ENCODE results near the gene HDAC4.

HDAC4 gene

GRCh38 chr2:239153806-239154591, 246.8 kb downstream of the HDAC4 start:
- TF ChIP-seq CTCF (IDR thresholded peaks at IDR 0.05; ENCODE audit: low read depth, low read length, missing control alignments): no peak
- H3K4me3 ChIP-seq (ENCODE audit: low read depth, low read length): no peak overlapping the region
- DNase-seq: no peak
- no peaks in the 10 kb centered on the region for H3K36me3 ChIP-seq (replicated peaks)
- H3K27ac ChIP-seq: no peak overlapping the region
- in situ Hi-C loops (cut with HindIII; ENCODE audit: low pct_ligation_motif_present, low sequenced_read_pairs): no loop called here
- no peaks in the 10 kb centered on the region for H3K27me3 ChIP-seq (replicated peaks)

- no peak overlapping the region for H3K4me3 ChIP-seq (ENCODE audit: low read depth, low read length)
- no peaks in the 10 kb centered on the region for H3K36me3 ChIP-seq (replicated peaks)
- no peak overlapping the region for H3K27ac ChIP-seq
- no peak for TF ChIP-seq CTCF (IDR thresholded peaks at IDR 0.05; ENCODE audit: low read depth, low read length, missing control alignments)
- in situ Hi-C loops (cut with HindIII; ENCODE audit: low pct_ligation_motif_present, low sequenced_read_pairs): no loop called here
- DNase-seq: no peak
- no peaks in the 10 kb centered on the region for H3K27me3 ChIP-seq (replicated peaks)
Observed at GRCh38 chr2:239152916-239153305, 247.9 kb downstream of the HDAC4 start.

- Histone ChIP-seq H3K36me3 (replicated peaks) (no peaks in the 10 kb centered on the region), H3K27ac (no peak overlapping the region)
Observed at GRCh38 chr2:239152239-239152915, 248.4 kb downstream of the HDAC4 start.

DNA sequence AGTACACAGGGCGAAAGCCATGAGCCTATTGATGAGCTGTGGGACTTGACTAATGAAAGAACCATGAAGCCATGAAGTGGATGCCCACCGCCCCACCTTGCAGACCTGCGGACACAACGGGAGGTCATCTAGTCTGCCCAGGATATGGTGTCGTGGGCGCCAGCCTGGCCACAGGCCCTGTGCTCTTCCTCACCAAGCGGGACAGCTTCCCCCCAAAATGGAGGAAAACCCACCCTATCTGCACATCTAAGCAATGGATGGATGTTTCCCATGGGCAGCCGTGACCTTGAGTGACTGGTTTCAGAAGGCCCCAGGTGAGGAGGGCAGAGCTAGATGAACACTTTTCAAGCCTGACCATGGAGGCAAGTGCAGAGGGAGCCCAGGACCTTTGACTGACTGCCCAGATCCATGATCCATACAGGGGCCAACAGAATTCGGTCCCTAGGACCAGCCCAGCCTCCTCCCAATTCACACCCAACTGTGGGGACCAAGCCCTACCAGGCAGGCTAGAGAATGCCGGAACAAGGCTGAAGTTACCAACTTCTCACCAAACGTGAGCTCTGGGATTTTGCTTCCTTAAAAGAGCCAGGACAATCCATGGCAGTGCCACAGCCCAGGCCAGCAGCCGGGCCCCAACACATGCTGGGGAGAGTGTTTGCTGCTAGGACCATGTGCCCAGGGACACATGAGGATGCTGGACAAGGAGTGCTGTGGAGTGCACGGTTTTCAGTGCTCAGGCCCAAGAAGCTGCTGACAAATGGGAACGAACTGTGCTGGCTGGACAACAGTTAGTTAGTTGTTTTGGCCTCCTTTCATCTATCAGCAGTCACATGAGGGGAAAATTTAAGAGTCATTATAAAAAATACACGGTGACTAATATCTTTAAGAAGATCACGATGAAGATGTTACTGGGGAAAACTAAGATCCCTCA, 249.4 kb downstream of the HDAC4 start:
- H3K27ac ChIP-seq: no peak overlapping the region
- in situ Hi-C loops (cut with HindIII; ENCODE audit: low pct_ligation_motif_present, low sequenced_read_pairs): no loop called here
- no peaks in the 10 kb centered on the region for H3K27me3 ChIP-seq (replicated peaks)
- TF ChIP-seq CTCF (IDR thresholded peaks at IDR 0.05; ENCODE audit: low read depth, low read length, missing control alignments): no peak
- H3K36me3 ChIP-seq (replicated peaks): no peaks in the 10 kb centered on the region
- no peak for DNase-seq
- no peak overlapping the region for H3K4me3 ChIP-seq (ENCODE audit: low read depth, low read length)

More at GRCh38 chr2:239152239-239152915, 248.4 kb downstream of the HDAC4 start:
- TF ChIP-seq CTCF (IDR thresholded peaks at IDR 0.05; ENCODE audit: low read depth, low read length, missing control alignments): no peak
- Histone ChIP-seq H3K27me3 (replicated peaks) (no peaks in the 10 kb centered on the region), H3K4me3 (ENCODE audit: low read depth, low read length) (no peak overlapping the region)
- no peak for DNase-seq
- in situ Hi-C loops (cut with HindIII; ENCODE audit: low pct_ligation_motif_present, low sequenced_read_pairs): no loop called here

DNA sequence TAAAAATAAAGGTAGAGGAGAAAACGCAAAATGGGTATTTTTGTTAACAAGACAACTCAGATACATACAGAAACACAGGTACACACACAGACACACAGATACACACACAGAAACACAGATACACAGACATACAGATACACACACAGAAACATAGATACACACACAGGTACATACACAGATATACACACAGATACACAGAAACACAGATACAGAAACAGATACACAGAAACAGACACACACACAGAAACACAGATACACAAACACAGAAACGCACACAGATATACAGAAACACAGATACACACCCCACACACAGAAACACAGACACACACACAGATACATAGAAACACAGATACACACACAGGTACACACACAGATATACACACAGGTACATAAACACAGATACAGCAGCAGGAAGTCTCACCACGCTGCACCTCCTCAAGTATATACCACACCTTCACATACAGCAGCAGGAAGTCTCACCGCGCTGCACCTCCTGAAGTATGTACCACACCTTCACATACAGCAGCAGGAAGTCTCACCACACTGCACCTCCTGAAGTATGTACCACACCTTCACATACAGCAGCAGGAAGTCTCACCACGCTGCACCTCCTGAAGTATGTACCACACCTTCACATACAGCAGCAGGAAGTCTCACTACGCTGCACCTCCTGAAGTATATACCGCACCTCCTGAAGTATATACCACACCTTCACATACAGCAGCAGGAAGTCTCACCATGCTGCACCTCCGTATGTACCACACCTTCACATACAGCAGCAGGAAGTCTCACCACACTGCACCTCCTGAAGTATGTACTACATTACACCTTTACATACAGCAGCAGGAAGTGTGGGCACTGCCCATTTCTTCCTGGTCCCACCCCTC, 250.5 kb downstream of the HDAC4 start:
- TF ChIP-seq CTCF (IDR thresholded peaks at IDR 0.05; ENCODE audit: low read depth, low read length, missing control alignments): no peak
- in situ Hi-C loops (cut with HindIII; ENCODE audit: low pct_ligation_motif_present, low sequenced_read_pairs): no loop called here
- no peak overlapping the region for H3K27ac ChIP-seq
- no peaks in the 10 kb centered on the region for H3K36me3 ChIP-seq (replicated peaks)
- H3K27me3 ChIP-seq (replicated peaks): no peaks in the 10 kb centered on the region
- no peak overlapping the region for H3K4me3 ChIP-seq (ENCODE audit: low read depth, low read length)
- DNase-seq: no peak
